HG03342 (cell line): ENCODE results near the gene SELENOO.

Experiments used
- ATAC-seq: cut with Tn5 transposase; IDR thresholded peaks from one replicate; pipeline ENCODE4 v1.9.1; 2021; ENCODE audit warnings: mild to moderate bottlenecking, moderate library complexity; ENCODE audit not compliant: unreplicated experiment

Gene SELENOO

GRCh38 chr22:50232481-50233151 is 31.8 kb downstream of the SELENOO start:
- ATAC-seq = no peak

DNA sequence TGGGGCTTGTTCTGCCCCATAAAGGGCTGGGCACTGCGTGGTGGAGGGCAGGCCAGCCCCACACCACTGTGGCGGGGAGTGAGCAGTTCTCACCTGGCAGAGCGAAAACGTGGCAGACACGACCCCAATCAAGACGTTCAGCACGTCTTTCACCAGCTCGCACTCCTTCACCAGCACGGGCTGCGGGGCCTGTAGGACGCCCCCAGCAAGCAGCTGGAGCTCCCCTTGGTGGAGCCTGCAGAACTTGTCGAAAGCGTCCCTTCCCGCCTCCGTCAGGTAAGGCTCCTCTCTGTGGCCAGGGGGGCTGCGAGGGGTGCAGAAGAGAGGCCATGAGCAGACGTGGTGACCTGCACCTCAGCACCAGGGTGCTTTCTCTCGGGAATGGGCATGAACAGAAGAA is 32.4 kb downstream of the SELENOO start:
- ATAC-seq = no peak

DNA sequence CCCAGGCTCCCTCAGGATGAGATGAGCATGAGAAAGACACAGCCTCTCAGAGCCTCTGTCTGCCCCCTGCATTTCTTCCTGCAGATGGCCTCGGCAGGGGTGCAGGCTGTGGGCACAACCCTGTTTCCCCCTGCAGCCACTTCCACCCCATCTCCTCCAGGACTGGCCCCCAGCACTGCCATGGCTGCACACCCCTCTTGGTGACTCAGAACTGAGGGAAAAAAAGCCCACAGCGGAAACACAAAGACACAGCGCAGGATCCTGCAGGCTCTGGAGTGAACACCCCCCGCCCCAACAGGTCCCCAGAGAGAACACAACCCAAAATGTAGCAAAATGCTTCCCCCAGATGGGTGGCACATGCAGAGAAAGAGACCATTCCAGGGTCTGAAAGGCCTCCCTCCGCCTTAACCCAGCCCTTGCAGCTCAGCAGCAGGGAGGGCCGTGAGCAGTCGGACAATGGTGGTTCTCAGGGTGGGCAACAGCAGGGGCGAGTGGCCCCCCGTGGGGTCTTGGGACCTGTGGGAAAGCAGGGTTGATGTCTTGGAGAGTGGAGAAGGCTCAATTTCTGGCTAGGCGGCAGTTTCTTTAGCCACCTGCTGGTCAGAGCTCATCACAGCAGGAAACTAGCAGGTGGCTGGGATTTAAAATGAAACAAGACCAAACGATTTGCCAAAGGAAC is 36.1 kb downstream of the SELENOO start:
- no peak for ATAC-seq

- ATAC-seq = no peak
Observed at GRCh38 chr22:50238755-50239154, 37.9 kb downstream of the SELENOO start.

GRCh38 chr22:50242406-50242949 is 41.7 kb downstream of the SELENOO start:
- no peak for ATAC-seq

DNA sequence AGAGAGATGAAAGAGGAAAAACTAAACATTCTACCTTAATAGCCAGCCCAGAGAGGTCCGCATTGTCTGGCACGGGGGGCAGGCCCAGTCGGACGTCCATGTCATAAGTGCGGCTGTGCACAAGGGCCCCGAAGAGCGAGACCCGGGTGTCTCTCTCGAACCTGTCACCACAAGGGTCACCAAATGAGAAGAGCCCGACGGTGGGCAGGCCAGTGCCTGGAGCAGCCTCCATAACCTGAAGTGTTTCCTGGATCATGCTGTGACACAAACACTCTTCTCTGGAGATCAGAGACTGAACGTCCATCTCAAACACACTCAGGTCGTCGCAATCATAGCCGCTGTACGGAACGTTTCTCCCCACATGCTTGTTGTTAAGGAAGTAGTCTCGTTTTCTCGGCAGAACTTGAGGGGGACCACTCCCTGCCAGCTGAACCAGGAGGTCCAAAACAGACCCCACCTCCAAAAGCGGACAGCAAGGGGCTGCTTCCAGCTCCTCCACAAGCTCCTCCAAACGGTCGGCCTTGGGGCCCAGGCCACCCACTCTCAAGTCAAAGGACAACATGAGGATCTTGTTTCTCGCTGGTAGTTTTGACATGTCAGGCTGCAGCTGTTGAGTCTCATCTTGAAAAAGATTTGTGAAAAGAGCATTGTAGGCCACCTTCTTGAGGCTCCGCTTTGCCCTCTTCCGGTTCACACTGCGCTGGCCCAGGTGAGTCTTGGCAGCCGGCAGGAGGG is 43.0 kb downstream of the SELENOO start:
- no peak for ATAC-seq

DNA sequence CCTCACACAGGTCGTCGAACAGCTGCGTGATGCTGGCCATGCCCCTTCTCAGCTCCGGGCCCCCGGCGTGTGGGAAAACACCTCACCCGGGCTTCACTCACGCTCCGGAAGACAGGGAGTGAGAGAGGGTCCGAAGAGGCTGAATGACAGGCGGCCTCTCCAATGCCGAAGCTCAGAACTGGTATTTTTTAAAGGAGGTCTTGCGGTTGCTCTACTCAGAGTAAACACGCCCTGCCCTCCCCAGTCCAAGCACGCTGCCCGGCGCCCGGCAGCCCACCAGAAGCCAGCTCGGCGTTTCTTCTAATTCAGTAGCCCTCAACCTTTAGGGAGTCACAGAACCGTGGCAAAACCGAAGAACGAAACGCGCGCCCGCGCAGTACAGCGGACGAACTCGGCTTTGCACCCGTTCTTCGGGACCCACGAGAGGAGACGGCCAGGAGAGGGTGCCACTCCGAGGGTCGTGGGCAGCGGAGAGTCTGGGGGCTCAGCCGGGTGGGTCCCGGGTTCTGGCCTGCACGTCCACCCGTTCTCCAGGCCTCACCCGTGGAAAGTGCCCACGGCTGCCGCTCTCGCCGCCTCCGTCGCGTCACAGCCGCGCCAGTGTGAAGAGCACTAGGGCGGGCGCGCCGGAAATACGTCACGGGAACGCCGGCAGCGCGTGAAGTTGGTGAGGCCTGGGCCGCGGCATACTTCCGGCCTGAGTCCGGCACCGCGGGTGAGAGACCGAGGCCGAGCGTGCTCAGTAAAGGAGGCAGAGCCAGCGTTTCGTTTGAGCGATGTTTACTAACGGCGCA is 43.8 kb downstream of the SELENOO start, which contains the start of gene TUBGCP6:
TUBGCP6 (minus strand) TSS at position 604 of the 794 bp plus-strand sequence; CDS start at position 40, 564 bp downstream.
- ATAC-seq = peak; percentile 65

GRCh38 chr22:50245214-50246072 is 44.6 kb downstream of the SELENOO start:
- ATAC-seq = peak; percentile 5

GRCh38 chr22:50246242-50247175 is 45.7 kb downstream of the SELENOO start:
- ATAC-seq = no peak

DNA sequence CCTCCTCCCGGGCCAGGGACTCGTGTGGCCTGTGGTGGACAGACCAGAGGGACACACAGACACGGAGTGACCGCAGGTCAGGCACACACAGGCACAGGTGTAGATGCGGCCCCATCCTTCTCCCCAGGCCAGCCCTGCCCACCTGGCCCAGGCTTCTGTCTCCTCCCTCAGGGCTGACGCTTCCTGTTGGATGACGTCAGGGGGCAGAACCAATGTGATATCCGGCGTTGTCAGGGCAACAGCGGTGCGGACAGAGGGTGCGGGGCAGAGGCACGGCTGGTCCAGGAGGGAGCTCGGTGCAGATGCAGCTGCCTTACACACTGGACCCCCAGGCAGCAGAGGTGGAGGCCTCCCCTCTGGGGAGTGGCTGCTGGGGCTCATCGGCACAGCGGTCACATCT is 46.9 kb downstream of the SELENOO start:
- no peak for ATAC-seq

DNA sequence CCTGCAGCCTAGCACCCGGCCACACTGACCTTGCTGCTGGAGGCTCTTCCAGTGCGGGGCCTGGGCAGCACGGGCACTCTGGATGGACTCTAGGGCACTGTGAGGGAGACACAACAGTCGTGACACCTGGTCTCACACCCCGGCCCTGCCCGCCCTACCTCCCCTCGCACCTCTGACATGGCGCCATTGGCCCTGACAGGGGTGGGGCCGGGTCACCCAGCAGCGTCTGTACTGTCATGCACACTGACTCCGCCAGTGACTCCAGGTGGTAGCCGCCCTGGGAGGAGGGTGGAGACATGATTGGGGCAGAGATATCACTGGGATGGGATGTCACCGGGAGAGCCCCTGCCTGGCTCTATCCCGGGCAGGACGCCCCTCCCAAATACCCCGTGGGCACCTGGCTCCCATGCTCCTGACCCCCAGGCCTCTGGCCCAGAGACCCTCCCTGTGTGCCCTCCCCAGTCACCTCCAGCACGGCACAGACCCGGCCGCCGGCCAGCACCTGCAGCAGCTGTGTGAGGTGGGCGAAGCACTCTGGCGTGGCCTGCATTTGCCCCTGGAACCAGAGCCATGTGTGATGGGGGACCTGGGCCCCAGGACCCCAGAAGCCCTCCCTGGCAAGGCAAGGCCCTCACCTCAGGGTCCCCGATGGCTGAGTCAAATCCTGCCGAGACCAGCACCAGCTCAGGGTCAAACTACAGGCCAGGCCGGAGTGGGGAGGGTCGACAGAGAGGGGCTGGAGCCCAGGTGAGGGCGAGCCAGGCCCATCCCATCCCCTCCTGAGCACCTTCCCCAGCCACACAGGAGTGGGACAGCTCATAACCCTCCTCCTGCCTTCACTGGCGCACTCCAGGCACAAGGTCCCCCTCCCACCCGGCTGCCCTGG is 47.6 kb downstream of the SELENOO start:
- no peak for ATAC-seq

GRCh38 chr22:50249341-50250248 is 48.8 kb downstream of the SELENOO start:
- no peak for ATAC-seq

DNA sequence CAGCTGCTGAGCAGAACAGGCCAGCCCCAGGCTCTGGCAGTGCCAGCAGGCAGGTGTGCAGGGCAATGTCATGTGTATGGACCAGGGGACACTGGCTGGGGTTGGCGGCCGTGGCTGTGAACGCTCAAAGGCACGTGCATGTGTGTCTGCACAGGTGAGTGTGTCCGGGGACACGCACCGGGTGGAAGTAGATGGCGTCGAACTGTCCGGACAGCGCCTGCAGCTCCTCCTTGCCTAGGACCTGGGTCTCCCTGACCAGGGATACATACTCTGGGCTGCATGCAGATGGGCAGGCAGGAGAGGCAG is 49.4 kb downstream of the SELENOO start:
- ATAC-seq = no peak

DNA sequence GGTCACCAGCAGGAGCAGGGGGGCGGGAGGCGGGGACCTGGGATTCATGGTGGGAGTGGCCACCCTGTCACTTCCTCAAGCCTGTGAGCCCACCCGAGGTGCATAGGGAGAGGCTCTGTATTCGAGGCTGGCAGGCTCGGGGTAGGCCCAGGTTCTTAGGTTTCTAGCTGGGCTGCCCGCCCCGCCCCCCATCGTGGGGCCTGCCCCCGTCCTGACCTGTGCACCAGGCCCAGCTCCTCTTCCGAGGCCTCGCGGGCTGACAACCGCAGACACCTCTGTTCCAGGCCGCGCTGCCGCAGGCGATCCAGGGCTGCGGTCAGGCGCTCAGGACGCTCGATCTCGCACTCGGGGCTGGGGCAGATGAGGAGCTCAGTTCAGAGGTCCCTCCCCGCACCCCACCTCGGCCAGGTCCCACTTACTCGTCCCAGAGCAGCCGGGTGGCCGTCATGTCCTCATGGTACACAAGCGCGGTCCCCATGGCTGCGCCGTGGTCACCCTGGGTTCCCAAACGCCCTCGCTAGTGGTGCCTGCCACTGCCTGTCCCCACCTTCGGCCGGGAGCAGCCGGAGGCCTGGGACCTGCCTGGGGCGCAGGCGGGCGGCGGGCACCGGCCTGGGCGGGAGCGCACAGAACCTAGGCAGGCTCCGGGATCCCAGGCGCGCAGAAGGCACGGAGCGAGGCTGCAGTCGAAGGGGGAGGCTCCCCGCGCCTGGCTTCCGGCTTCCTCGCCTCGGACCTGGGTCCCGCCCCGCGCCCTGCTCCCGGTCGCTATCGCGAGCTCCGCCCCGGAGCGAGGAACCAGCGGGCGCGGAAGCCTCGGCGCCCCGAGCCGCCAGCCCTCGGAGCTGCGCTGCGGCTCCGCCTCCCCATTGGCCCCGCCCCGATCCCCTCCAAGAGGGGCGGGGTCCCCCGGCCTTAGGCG is 50.0 kb downstream of the SELENOO start, which contains the start of gene HDAC10:
HDAC10 (minus strand) TSS at position 711 of the 922 bp plus-strand sequence; CDS start at position 478, 233 bp downstream.
- peak; percentile 50 for ATAC-seq

- no peak for ATAC-seq
Observed at GRCh38 chr22:50251477-50252081, 50.8 kb downstream of the SELENOO start.
